SK-N-SH (cell line): ENCODE results near the gene TRAPPC8.

ENCODE experiments used
- CTCF ChIP-seq: fragments of 200-600 bp; sonication (generic); IDR thresholded peaks from 2 replicates; pipeline ENCODE4 v1.6.1; 2017; ENCODE audit warnings: antibody characterized with exemption, mild to moderate bottlenecking, moderate library complexity
- NRF1 ChIP-seq: IDR thresholded peaks from 2 replicates; pipeline ENCODE4 v1.6.1; 2012; ENCODE audit warnings: low read depth, mild to moderate bottlenecking, low read length
- RCOR1 ChIP-seq: fragments of 150-350 bp; IDR thresholded peaks from 2 replicates; pipeline ENCODE4 v1.6.1; 2017; ENCODE audit warnings: antibody characterized with exemption, low read length
- REST ChIP-seq: IDR thresholded peaks from 2 replicates; pipeline ENCODE4 v1.6.1; 2012; ENCODE audit warnings: mild to moderate bottlenecking, low read depth, low read length, moderate library complexity

GRCh38 chr18:31789409-31789808 is 153.5 kb downstream of the TRAPPC8 start:
- no peak for TF ChIP-seq CTCF
- no peak for TF ChIP-seq RCOR1
- TF ChIP-seq NRF1, result no peak
- TF ChIP-seq REST, result no peak
